Spleen (tissue), 11 donors: ENCODE data around the gene POLN. TPM values are rescaled to one million over a fixed set of nuclear protein-coding genes. Genes with fewer than 3 reads are reported as not detected.

Experiments used
- DNase-seq: peaks from one replicate; pipeline ENCODE4 v3.0.0-alpha.2; 2020
- H3K27ac ChIP-seq, 8 donors: fragments of 200-600 bp; sonication (generic) in 7 of 8; 1 replicate in 4 of 8; 2 replicates in 4 of 8; pipeline versions ENCODE4 v1.5.0 to v1.8.0; 2016 to 2021; ENCODE audit warnings: inconsistent platforms in 4 of 8, mild to moderate bottlenecking in 4 of 8, moderate library complexity in 1 of 8
- H3K27me3 ChIP-seq, 7 donors: fragments of 200-600 bp; sonication (generic) in 6 of 7; replicated peaks in 1 of 7; 1 replicate in 4 of 7; 2 replicates in 3 of 7; pipeline versions ENCODE4 v1.5.0 to v1.8.0; 2016 to 2021; ENCODE audit warnings: inconsistent platforms in 3 of 7, mild to moderate bottlenecking in 1 of 7
- H3K36me3 ChIP-seq, 6 donors: fragments of 200-600 bp; sonication (generic) in 5 of 6; 1 replicate in 4 of 6; 2 replicates in 2 of 6; pipeline versions ENCODE4 v1.5.0 to v1.8.0; 2016 to 2021; ENCODE audit warnings: inconsistent platforms in 2 of 6
- H3K4me1 ChIP-seq, 6 donors: fragments of 200-600 bp; sonication (generic) in 5 of 6; 1 replicate in 3 of 6; 2 replicates in 3 of 6; pipeline versions ENCODE4 v1.5.0 to v1.8.0; 2016 to 2021; ENCODE audit warnings: inconsistent platforms in 3 of 6
- H3K4me3 ChIP-seq, 8 donors: fragments of 200-600 bp; sonication (generic) in 7 of 8; 1 replicate in 4 of 8; 2 replicates in 4 of 8; pipeline versions ENCODE4 v1.5.0 to v1.8.0; 2016 to 2021; ENCODE audit warnings: inconsistent platforms in 4 of 8, mild to moderate bottlenecking in 4 of 8, moderate library complexity in 2 of 8
- H3K9me3 ChIP-seq, 8 donors: fragments of 200-600 bp; sonication (generic) in 7 of 8; 1 replicate in 4 of 8; 2 replicates in 4 of 8; pipeline versions ENCODE4 v1.5.0 to v1.8.0; 2016 to 2021; ENCODE audit warnings: inconsistent platforms in 4 of 8
- POLR2A ChIP-seq, 3 donors: fragments of 450-650 bp; IDR thresholded peaks; one replicate each; pipeline ENCODE4 v1.5.1; 2017; ENCODE audit warnings: antibody characterized with exemption in 3 of 3, mild to moderate bottlenecking in 1 of 3
- POLR2AphosphoS5 ChIP-seq, 3 donors: sonication (generic); formaldehyde crosslinking; IDR thresholded peaks; one replicate each; pipeline ENCODE4 v1.5.1; 2017; ENCODE audit warnings: antibody characterized with exemption in 3 of 3
- WGBS, 5 donors: extraction: QIAGEN DNeasy Blood & Tissue Kit in 3 of 5; methylation state at CpG; one replicate each; pipeline versions ENCODE4 v1.1.5 to v1.1.7; 2013 to 2018; 5-methylcytosine and 5-hydroxymethylcytosine counted together
- intact Hi-C: fragments of 100-400 bp; cut with DNase I; formaldehyde crosslinking; loops from one replicate; pipeline ENCODE4 v1.15.0; 2023; ENCODE audit warnings: low total_unique reads
- polyA plus RNA-seq, 3 donors: library from polyadenylated mRNA; stranded (reverse); fragments of 200-250 nt; gene quantifications; one replicate each; pipeline ENCODE4 v1.2.1, GENCODE V29; 2013
- total RNA-seq, 7 donors: library from RNA; depleted of rRNA in 3 of 7; stranded (reverse); fragments of >200 nt in 3 of 7; fragmentation: NEBNext Ultra II Directional in 4 of 7; extraction: Animal tissue kit (Norgen Biotek cat#: 25700) in 4 of 7; gene quantifications; one replicate each; pipeline versions ENCODE4 v1.1.0 to v1.2.1, GENCODE V29; 2016 to 2021
- TF ChIP-seq, protein P1 (sequence below), 11 experiments: fragments of 200-600 bp in 7 of 11; fragments of 450-650 bp in 4 of 11; sonication (generic) in 4 of 11; IDR thresholded peaks in 8 of 11; conservative IDR thresholded peaks in 3 of 11; 1 replicate in 7 of 11; 2 replicates in 4 of 11; pipeline versions ENCODE4 v1.4.0 to v1.8.0; 2016 to 2021; ENCODE audit warnings: antibody characterized with exemption in 11 of 11, inconsistent platforms in 4 of 11, mild to moderate bottlenecking in 1 of 11
- donor health status: healthy with polysubstance abuse.
- donor health status: DM: no; HTN: no; CAD: no; lungs with moderate emphysema.
- donor health status: DM: no; HTN: no; CAD: no.
- donor health status: Bipolar disorder and iron deficiency.
- donor health status: healthy.
- donor health status: DM: no; HTN: no; CAD: no.
- donor health status: DM: yes; HTN: yes; CAD: no.

Gene POLN
- total and polyA plus RNA-seq, 10 donors = 1.2 to 3.5 (median 2.5) TPM

DNA sequence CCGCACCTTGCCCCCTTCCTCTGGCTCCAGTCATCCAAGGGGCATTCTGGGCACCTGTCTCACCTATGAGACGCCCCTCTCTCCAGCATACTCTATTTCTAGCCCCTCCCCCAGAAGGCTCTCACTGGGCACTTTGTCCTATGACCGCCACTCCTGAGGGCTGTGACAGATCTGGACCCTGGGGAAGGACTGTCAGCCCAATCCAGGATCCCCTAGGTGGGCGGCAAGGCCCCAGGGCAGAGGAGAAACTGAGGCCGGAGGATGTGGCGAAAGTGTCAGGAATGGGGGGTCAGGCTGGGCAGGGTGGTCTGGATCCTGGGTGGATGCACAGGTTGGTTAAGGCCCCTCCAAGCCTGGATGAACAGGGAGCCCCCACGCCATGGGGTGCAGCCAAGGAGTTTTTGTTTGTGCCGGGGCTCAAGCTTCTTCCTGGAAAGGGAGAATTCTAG lies 198.9 kb downstream of the POLN start:
- intact Hi-C loops = no loop called here
- DNase-seq = no peak
- H3K4me3 ChIP-seq = peak overlapping the region in 7 of 8 donors; percentile 80 to 94 (median 89)

DNA sequence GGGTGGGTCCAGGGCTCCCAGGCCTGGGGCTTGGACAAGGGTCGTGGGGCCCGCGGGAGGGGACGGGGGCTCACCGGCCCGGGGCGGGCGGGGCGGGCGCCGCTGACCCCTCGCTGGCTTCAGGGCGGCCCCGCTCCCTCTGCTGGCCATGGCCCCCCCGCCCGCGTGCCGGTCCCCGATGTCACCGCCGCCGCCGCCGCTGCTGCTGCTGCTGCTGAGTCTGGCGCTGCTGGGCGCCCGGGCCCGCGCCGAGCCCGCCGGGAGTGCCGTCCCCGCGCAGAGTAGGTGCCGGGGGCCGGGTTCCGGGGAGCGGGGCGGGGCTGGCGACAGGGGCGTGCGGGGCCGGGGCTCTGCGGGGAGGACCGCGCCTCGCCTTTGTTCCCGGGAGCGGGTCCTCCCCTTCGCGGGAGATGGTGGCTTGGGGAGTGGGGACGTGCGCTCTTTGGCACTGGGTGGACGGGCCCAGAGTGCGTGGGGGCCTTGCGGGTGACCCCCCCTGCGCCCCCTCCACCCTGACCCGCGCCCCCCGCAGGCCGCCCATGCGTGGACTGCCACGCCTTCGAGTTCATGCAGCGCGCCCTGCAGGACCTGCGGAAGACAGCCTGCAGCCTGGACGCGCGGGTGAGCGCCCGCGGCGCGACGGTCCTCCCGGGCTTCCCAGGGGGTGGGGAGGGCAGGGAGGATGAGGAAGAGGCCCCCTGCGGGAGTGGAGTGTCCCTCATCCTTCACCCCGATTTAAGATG lies 199.5 kb downstream of the POLN start:
- H3K36me3 ChIP-seq = peaks cover 0 to 4% (median 0%) of the 10 kb centered on the region in 6 donors
- peaks cover 0 to 74% (median 35%) of the 10 kb centered on the region in 7 donors for H3K27me3 ChIP-seq
- H3K27ac ChIP-seq = peak overlapping the region in 4 of 8 donors; percentile 25 to 78 (median 64)
- H3K9me3 ChIP-seq = peaks cover 0 to 5% (median 0%) of the 10 kb centered on the region in 8 donors
- TF ChIP-seq POLR2A (IDR thresholded peaks at IDR 0.05) (no peak), POLR2AphosphoS5 (IDR thresholded peaks at IDR 0.05) (no peak)
- TF ChIP-seq, protein P1, sequence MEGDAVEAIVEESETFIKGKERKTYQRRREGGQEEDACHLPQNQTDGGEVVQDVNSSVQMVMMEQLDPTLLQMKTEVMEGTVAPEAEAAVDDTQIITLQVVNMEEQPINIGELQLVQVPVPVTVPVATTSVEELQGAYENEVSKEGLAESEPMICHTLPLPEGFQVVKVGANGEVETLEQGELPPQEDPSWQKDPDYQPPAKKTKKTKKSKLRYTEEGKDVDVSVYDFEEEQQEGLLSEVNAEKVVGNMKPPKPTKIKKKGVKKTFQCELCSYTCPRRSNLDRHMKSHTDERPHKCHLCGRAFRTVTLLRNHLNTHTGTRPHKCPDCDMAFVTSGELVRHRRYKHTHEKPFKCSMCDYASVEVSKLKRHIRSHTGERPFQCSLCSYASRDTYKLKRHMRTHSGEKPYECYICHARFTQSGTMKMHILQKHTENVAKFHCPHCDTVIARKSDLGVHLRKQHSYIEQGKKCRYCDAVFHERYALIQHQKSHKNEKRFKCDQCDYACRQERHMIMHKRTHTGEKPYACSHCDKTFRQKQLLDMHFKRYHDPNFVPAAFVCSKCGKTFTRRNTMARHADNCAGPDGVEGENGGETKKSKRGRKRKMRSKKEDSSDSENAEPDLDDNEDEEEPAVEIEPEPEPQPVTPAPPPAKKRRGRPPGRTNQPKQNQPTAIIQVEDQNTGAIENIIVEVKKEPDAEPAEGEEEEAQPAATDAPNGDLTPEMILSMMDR (IDR thresholded peaks at IDR 0.05 in 8 of 11, conservative IDR thresholded peaks at IDR 0.05 in 3 of 11) = no peak
- intact Hi-C loops = no loop called here
- peak overlapping the region; percentile 39 to 94 (median 86) for H3K4me3 ChIP-seq
- peaks cover 9 to 38% (median 25%) of the 10 kb centered on the region in 6 donors for H3K4me1 ChIP-seq
- DNase-seq = peak; percentile 87
- 2 to 5% (median 2%) methylated on average over 9 to 80 of the region's 80 CpGs for WGBS, 5 donors

More for the DNA sequence above, 198.9 kb downstream of the POLN start:
- no peak overlapping the region for H3K27ac ChIP-seq
- H3K9me3 ChIP-seq = peaks cover 0 to 5% (median 0%) of the 10 kb centered on the region in 8 donors
- H3K27me3 ChIP-seq = peaks cover 0 to 80% (median 41%) of the 10 kb centered on the region in 7 donors
- WGBS, 5 donors = 87 to 91% (median 88%) methylated on average over 8 of the region's 8 CpGs
- H3K4me1 ChIP-seq = peaks cover 9 to 38% (median 25%) of the 10 kb centered on the region in 6 donors
- H3K36me3 ChIP-seq = peaks cover 0 to 4% (median 0%) of the 10 kb centered on the region in 6 donors
- TF ChIP-seq POLR2A (IDR thresholded peaks at IDR 0.05) = no peak

DNA sequence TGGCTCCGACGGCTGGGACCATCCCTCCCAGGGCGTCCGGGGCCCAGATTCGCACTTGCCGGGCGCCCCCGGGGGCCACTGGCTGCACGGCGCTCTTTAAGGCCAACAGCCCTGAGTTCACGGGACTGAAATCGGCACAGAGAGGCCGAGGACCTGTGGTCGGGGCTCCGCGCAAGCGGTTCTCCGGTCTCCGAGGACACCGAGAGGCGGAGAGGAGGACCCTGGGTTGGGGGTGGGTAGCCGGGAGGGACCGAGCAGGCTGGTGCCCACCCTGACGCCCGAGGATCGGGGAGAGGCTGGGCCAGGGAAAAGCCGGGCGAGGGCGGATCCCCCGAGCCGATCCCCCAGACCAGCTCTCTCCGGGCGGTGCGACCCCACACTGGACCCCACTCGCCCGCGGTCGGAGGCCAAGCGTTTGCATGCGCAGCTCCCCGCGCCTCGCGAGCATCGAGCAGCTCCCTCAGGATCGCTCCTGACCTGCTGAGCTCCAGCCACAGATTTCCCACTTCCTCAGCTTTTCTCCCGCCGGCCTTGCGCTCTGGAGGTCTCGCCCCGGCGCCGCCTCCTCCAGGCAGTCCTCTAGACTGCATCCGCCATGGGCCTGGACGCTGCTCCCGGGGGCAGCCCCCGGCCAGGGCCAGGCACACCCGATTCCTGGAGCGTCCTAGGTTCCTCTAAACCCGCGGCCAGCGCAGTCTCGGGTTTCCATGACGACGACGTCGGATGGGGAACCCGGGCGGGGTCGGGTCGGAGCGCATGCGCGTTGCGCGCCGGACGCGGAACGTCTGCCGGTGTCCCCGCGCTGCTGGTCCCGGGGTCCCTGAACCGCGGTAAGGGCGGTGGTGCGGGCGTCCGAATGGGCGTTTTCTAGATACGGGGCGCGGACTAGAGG lies 200.4 kb downstream of the POLN start:
- peak overlapping the region in 4 of 8 donors; percentile 25 to 78 (median 64) for H3K27ac ChIP-seq
- 0 to 1% (median 1%) methylated on average over 62 to 94 of the region's 94 CpGs for WGBS, 5 donors
- intact Hi-C loops = no loop called here

More for the DNA sequence above, 200.4 kb downstream of the POLN start:
- peak; percentile 96 for DNase-seq
- Histone ChIP-seq H3K27me3 (peaks cover 0 to 72% (median 26%) of the 10 kb centered on the region in 7 donors), H3K9me3 (peaks cover 0 to 5% (median 0%) of the 10 kb centered on the region in 8 donors), H3K36me3 (peaks cover 0 to 4% (median 0%) of the 10 kb centered on the region in 6 donors), H3K4me1 (peaks cover 9 to 34% (median 25%) of the 10 kb centered on the region in 6 donors), H3K4me3 (peak overlapping the region; percentile 39 to 94 (median 86))
- TF ChIP-seq POLR2AphosphoS5 (IDR thresholded peaks at IDR 0.05) = peak; percentile 78 to 84 (median 80)
- TF ChIP-seq POLR2A (IDR thresholded peaks at IDR 0.05) = no peak
- TF ChIP-seq, protein P1 (IDR thresholded peaks at IDR 0.05 in 8 of 11, conservative IDR thresholded peaks at IDR 0.05 in 3 of 11) = peak in 1 of 11 experiments; percentile 8
